ENCODE measurements around the gene XRN2.

Gene XRN2

DNA sequence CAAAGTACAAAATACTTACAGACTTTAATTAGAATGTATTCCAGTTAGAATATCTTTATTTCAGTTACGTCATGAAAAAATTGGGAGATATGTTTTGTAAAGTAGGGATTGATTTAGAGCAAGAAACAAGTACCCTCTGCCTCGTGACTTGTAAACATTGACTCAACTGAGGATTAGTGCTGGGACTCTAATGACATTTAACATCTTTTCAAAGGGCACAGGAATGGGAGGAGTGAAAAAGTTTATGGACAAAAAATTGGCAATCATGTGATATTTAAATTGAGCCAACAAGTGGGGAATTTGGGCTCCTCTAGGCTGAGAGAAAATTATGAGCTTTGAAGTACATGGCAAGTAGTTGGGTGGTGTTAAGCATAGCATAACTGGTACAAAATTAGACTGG, 68.9 kb downstream of the XRN2 start:
- Histone ChIP-seq H3K27me3 (ENCODE audit: control insufficient read depth, insufficient read depth, low read length) (no peaks in the 10 kb centered on the region), H3K27ac (ENCODE audit: low read depth, low read length) (no peak overlapping the region), H3K4me3 (ENCODE audit: low read depth, low read length) (no peak overlapping the region), H3K9me3 (ENCODE audit: control insufficient read depth, insufficient read depth, low read depth, low read length) (no peaks in the 10 kb centered on the region), H3K9ac (ENCODE audit: low read length) (no peak overlapping the region), H3K4me1 (ENCODE audit: control insufficient read depth, insufficient read depth, low read length) (no peaks in the 10 kb centered on the region), H3K36me3 (ENCODE audit: control insufficient read depth, insufficient read depth, low read length) (peaks cover 60% of the 10 kb centered on the region)

DNA sequence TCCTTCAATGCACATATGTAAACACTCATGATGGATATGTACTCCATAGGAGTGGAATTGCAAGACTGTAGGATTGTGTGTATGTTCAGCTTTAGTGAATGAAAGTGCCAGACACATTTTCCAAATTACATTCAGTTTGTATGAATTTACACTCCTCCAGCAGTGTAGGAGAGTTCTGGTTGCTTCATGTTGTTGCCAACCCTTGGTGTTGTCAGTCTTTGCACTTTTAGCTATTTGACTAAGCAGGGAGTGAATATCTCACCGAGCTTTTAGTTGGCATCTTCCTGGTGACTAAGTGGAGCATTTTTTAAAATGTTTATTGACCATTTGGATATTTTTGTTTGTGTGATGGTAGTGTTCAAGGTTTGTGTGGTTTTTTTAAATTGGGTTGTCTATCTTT, 70.3 kb downstream of the XRN2 start:
- H3K4me3 ChIP-seq (ENCODE audit: low read depth, low read length): no peak overlapping the region
- no peaks in the 10 kb centered on the region for H3K27me3 ChIP-seq (ENCODE audit: control insufficient read depth, insufficient read depth, low read length)
- no peaks in the 10 kb centered on the region for H3K4me1 ChIP-seq (ENCODE audit: control insufficient read depth, insufficient read depth, low read length)
- H3K9me3 ChIP-seq (ENCODE audit: control insufficient read depth, insufficient read depth, low read depth, low read length): no peaks in the 10 kb centered on the region
- H3K27ac ChIP-seq (ENCODE audit: low read depth, low read length): no peak overlapping the region
- peaks cover 50% of the 10 kb centered on the region for H3K36me3 ChIP-seq (ENCODE audit: control insufficient read depth, insufficient read depth, low read length)
- H3K9ac ChIP-seq (ENCODE audit: low read length): no peak overlapping the region

DNA sequence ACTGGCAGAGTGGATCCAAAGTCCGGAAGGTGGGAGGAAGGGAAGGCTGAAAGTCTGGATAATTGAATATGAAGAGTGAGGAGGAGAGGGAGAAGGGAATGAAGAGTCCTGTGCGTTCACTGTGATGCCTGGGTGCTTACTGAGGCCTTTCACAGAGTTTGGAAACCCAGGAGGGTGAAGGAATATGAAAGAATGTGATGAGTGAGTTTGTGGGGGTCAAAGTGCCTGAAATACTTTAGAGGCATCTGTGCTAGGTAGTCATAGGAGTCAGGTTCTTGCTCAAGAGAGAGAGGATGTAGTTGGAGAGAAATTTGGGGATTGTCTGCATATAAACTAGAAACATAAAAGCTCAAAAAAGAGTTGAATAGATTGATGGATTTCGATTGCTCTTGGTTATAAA, 73.5 kb downstream of the XRN2 start:
- no peak overlapping the region for H3K4me3 ChIP-seq (ENCODE audit: low read depth, low read length)
- no peak overlapping the region for H3K9ac ChIP-seq (ENCODE audit: low read length)
- H3K27ac ChIP-seq (ENCODE audit: low read depth, low read length): no peak overlapping the region
- no peaks in the 10 kb centered on the region for H3K9me3 ChIP-seq (ENCODE audit: control insufficient read depth, insufficient read depth, low read depth, low read length)
- H3K36me3 ChIP-seq (ENCODE audit: control insufficient read depth, insufficient read depth, low read length): peaks cover 33% of the 10 kb centered on the region
- no peaks in the 10 kb centered on the region for H3K27me3 ChIP-seq (ENCODE audit: control insufficient read depth, insufficient read depth, low read length)
- H3K4me1 ChIP-seq (ENCODE audit: control insufficient read depth, insufficient read depth, low read length): no peaks in the 10 kb centered on the region

DNA sequence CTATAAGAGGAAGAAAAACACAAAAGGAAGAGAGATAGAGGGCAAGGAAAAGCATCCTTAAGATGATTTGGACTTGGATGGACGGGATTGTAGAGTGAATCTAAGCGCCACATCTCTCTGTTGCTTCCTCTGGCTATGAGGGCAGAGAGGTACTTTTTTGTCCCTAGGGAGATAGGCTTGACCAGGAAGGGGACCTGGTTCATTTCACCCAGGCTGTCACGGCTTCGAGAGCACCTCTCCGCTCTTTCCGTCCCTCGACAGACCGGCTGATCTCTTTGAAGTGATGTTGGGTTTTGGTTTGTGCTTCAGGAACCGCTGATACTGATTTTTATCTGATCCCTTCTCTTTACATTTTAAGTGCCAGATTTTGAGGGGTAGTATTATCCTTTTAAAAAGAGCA, 74.6 kb downstream of the XRN2 start:
- Histone ChIP-seq H3K27ac (ENCODE audit: low read depth, low read length) (no peak overlapping the region), H3K27me3 (ENCODE audit: control insufficient read depth, insufficient read depth, low read length) (no peaks in the 10 kb centered on the region), H3K4me1 (ENCODE audit: control insufficient read depth, insufficient read depth, low read length) (no peaks in the 10 kb centered on the region), H3K9ac (ENCODE audit: low read length) (no peak overlapping the region), H3K4me3 (ENCODE audit: low read depth, low read length) (no peak overlapping the region), H3K9me3 (ENCODE audit: control insufficient read depth, insufficient read depth, low read depth, low read length) (no peaks in the 10 kb centered on the region), H3K36me3 (ENCODE audit: control insufficient read depth, insufficient read depth, low read length) (peaks cover 40% of the 10 kb centered on the region)

DNA sequence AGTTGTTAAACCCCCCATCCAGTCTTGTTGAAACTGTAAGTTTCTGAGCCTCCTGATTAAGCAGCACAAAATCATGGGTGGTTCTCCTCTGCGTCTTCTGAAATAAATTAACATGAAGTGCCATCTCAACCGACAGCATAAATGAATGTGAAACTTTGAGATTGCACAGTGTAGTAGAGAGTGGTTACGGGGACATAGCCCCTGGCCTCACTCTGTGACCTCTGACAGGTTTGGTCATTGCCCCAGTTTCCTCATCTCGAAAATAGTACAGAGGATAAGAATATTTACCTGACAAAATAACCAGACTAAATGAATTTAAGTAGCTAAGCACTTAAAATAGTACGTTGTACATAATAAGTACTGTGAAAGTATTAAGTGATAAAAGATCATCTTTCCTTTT, 75.1 kb downstream of the XRN2 start:
- Histone ChIP-seq H3K27me3 (ENCODE audit: control insufficient read depth, insufficient read depth, low read length) (no peaks in the 10 kb centered on the region), H3K36me3 (ENCODE audit: control insufficient read depth, insufficient read depth, low read length) (peaks cover 40% of the 10 kb centered on the region), H3K9ac (ENCODE audit: low read length) (no peak overlapping the region), H3K4me1 (ENCODE audit: control insufficient read depth, insufficient read depth, low read length) (no peaks in the 10 kb centered on the region), H3K4me3 (ENCODE audit: low read depth, low read length) (no peak overlapping the region), H3K27ac (ENCODE audit: low read depth, low read length) (no peak overlapping the region), H3K9me3 (ENCODE audit: control insufficient read depth, insufficient read depth, low read depth, low read length) (no peaks in the 10 kb centered on the region)

DNA sequence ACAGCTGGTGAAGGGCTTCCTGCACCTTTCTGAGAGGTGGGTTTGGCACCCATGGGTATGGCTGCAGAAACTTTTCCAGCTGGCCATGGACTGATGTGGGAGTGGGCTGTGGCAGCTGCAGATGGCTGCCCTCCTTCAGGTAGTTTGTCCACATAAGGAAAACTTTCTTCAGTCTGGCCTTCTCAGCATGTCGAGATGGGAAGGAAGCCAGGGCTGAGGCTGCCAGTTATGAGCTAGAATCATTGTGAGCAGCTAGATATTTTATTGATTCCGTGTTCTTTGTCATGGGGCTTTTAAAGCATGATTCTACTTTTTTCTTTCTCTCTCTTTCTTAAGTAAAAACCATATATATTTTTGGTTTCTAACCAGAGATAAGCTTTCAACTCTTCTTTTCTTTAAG, 77.6 kb downstream of the XRN2 start:
- no peaks in the 10 kb centered on the region for H3K27me3 ChIP-seq (ENCODE audit: control insufficient read depth, insufficient read depth, low read length)
- H3K36me3 ChIP-seq (ENCODE audit: control insufficient read depth, insufficient read depth, low read length): peaks cover 62% of the 10 kb centered on the region
- H3K4me3 ChIP-seq (ENCODE audit: low read depth, low read length): no peak overlapping the region
- H3K4me1 ChIP-seq (ENCODE audit: control insufficient read depth, insufficient read depth, low read length): no peaks in the 10 kb centered on the region
- no peaks in the 10 kb centered on the region for H3K9me3 ChIP-seq (ENCODE audit: control insufficient read depth, insufficient read depth, low read depth, low read length)
- H3K9ac ChIP-seq (ENCODE audit: low read length): no peak overlapping the region
- H3K27ac ChIP-seq (ENCODE audit: low read depth, low read length): no peak overlapping the region

DNA sequence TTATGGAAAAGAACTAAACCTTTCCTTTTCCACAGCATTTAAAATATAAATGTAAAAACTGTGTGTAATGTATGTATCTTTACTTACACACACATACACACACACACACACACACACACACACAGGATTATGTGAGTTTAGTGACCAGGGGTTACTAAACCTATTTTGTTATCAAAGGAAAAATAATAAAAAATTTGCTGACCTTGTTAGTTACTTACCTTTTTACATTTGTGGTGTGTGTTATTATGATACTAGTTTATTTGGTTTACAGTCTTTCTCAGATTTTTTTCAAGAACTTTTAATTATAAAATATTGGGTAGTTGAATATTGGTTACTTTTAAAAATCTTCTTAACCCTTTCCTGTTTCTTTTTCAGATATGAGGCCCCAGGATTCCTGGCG, 78.5 kb downstream of the XRN2 start:
- Histone ChIP-seq H3K4me3 (ENCODE audit: low read depth, low read length) (no peak overlapping the region), H3K36me3 (ENCODE audit: control insufficient read depth, insufficient read depth, low read length) (peaks cover 66% of the 10 kb centered on the region), H3K27ac (ENCODE audit: low read depth, low read length) (no peak overlapping the region), H3K9ac (ENCODE audit: low read length) (no peak overlapping the region), H3K27me3 (ENCODE audit: control insufficient read depth, insufficient read depth, low read length) (no peaks in the 10 kb centered on the region), H3K4me1 (ENCODE audit: control insufficient read depth, insufficient read depth, low read length) (no peaks in the 10 kb centered on the region), H3K9me3 (ENCODE audit: control insufficient read depth, insufficient read depth, low read depth, low read length) (no peaks in the 10 kb centered on the region)

DNA sequence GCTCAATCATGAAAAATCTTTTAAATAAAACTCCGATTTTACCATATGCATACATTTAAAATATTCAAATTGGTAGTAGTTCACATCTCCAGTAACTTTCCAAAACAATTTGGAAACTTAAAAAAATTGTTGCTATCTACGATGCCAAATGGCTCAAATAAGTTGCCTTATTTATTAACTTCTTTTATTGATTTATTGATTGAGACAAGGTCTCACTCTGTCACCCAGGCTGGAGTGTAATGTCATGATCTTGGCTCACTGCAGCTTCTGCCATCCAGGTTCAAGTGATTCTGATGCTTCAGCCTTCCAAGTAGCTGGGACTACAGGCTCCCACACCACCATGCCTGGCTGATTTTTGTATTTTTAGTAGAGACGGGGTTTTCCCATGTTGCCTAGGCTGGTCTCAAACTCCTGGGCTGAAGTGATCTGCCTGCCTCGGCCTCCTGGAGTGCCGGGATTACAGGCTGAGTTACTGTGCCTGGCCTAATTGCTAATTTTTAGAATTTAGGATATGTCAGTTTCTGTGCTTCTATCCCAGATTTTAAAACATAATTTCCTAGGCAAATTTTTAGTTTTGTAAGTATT, 81.3 kb downstream of the XRN2 start:
- Histone ChIP-seq H3K27ac (ENCODE audit: low read depth, low read length) (no peak overlapping the region), H3K9ac (ENCODE audit: low read length) (no peak overlapping the region), H3K9me3 (ENCODE audit: control insufficient read depth, insufficient read depth, low read depth, low read length) (no peaks in the 10 kb centered on the region), H3K4me1 (ENCODE audit: control insufficient read depth, insufficient read depth, low read length) (no peaks in the 10 kb centered on the region), H3K4me3 (ENCODE audit: low read depth, low read length) (no peak overlapping the region), H3K36me3 (ENCODE audit: control insufficient read depth, insufficient read depth, low read length) (peaks cover 80% of the 10 kb centered on the region), H3K27me3 (ENCODE audit: control insufficient read depth, insufficient read depth, low read length) (0 out of 2 replicates have a peak, but pooled peaks cover 6% of the 10 kb centered on the region)

DNA sequence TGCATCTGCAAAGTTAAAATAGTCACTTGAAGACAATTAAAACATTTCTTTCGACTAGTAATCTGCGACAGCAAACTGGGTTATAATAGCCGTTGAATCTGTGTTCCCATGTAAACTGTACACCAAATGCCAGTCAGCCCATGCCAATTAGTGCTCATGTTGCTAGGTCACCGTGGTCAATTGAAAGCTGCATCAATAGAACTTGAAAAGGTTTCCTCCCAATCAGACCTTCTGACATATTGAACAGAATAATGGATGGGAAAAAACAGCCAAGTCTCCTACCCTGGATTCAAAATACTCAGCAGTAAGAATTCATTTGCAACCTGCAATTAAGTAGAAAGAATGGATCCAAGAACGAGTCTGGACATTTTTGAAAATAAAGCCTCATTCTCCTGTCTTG, 83.0 kb downstream of the XRN2 start:
- Histone ChIP-seq H3K9ac (ENCODE audit: low read length) (no peak overlapping the region), H3K9me3 (ENCODE audit: control insufficient read depth, insufficient read depth, low read depth, low read length) (no peaks in the 10 kb centered on the region), H3K27me3 (ENCODE audit: control insufficient read depth, insufficient read depth, low read length) (peaks cover 18% of the 10 kb centered on the region), H3K36me3 (ENCODE audit: control insufficient read depth, insufficient read depth, low read length) (peaks cover 79% of the 10 kb centered on the region), H3K4me3 (ENCODE audit: low read depth, low read length) (no peak overlapping the region), H3K27ac (ENCODE audit: low read depth, low read length) (no peak overlapping the region), H3K4me1 (ENCODE audit: control insufficient read depth, insufficient read depth, low read length) (no peaks in the 10 kb centered on the region; the same call in 1 of the 2 replicates)

DNA sequence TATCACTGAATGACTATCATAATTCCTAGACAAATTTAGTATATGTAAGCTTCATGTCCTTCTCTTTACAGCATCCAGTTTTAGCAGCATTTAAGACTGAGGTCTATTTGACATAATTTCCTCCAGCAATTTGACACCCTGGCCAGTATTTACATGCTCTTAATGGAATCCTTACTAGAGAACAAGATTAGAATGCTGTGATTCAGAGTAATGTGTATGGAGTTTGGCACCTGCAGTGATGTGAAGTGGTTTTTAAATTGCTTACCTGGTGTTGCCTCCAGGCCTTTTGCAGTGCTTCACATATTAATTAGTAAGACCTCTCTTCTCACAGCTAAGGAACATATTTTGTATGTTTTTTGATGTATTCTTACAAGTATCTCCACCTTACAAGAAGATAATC, 84.4 kb downstream of the XRN2 start:
- no peak overlapping the region for H3K9ac ChIP-seq (ENCODE audit: low read length)
- H3K9me3 ChIP-seq (ENCODE audit: control insufficient read depth, insufficient read depth, low read depth, low read length): no peaks in the 10 kb centered on the region
- H3K27me3 ChIP-seq (ENCODE audit: control insufficient read depth, insufficient read depth, low read length): peaks cover 32% of the 10 kb centered on the region
- H3K4me3 ChIP-seq (ENCODE audit: low read depth, low read length): no peak overlapping the region
- H3K4me1 ChIP-seq (ENCODE audit: control insufficient read depth, insufficient read depth, low read length): peaks cover 6% of the 10 kb centered on the region
- no peak overlapping the region for H3K27ac ChIP-seq (ENCODE audit: low read depth, low read length)
- H3K36me3 ChIP-seq (ENCODE audit: control insufficient read depth, insufficient read depth, low read length): peaks cover 66% of the 10 kb centered on the region

DNA sequence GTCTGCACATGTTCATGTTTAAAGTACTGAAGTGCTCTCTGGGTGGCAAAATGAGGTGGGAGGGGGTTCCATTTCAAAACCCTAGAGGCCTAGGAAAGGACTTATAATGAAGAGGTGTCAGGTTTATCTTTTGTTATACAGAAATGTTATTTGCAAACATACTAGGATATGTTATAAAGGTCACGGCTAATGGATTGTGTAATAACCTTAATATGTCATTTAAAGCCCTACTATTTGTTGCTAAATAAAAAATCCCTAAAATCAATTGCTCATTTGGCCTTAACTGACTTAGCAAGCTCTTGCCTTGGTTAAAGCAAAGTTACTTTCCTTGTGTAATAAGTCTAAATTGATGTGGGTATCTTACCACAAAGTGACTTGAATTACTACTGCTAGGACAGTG, 85.4 kb downstream of the XRN2 start:
- Histone ChIP-seq H3K9ac (ENCODE audit: low read length) (no peak overlapping the region), H3K36me3 (ENCODE audit: control insufficient read depth, insufficient read depth, low read length) (peaks cover 55% of the 10 kb centered on the region), H3K9me3 (ENCODE audit: control insufficient read depth, insufficient read depth, low read depth, low read length) (no peaks in the 10 kb centered on the region), H3K4me3 (ENCODE audit: low read depth, low read length) (no peak overlapping the region), H3K27me3 (ENCODE audit: control insufficient read depth, insufficient read depth, low read length) (peaks cover 42% of the 10 kb centered on the region), H3K27ac (ENCODE audit: low read depth, low read length) (no peak overlapping the region), H3K4me1 (ENCODE audit: control insufficient read depth, insufficient read depth, low read length) (peaks cover 6% of the 10 kb centered on the region)

DNA sequence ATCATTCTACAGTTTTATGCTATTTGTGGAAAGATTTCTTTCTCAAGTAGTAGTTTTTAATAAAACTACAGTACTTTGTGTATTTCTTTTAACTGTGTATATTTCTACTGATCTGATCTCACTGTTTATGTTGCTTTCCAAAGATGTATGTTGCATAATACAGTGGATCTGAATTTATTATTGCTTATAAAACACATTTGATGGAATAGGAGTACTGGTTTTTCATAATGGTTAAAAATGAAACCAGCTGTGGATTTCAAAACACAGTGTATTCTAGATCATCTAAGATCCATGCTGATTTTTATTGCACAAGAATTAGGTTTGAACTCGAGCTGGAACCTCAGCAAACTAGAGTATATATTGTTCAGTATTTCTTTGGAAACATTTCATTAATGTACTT, 86.2 kb downstream of the XRN2 start:
- H3K36me3 ChIP-seq (ENCODE audit: control insufficient read depth, insufficient read depth, low read length): peaks cover 47% of the 10 kb centered on the region
- peaks cover 6% of the 10 kb centered on the region for H3K4me1 ChIP-seq (ENCODE audit: control insufficient read depth, insufficient read depth, low read length)
- no peaks in the 10 kb centered on the region for H3K9me3 ChIP-seq (ENCODE audit: control insufficient read depth, insufficient read depth, low read depth, low read length)
- H3K27ac ChIP-seq (ENCODE audit: low read depth, low read length): no peak overlapping the region
- peaks cover 50% of the 10 kb centered on the region for H3K27me3 ChIP-seq (ENCODE audit: control insufficient read depth, insufficient read depth, low read length)
- H3K4me3 ChIP-seq (ENCODE audit: low read depth, low read length): no peak overlapping the region
- H3K9ac ChIP-seq (ENCODE audit: low read length): no peak overlapping the region
